NCI-H1092 (cell line): Measurements from ENCODE around the gene VIM.

ENCODE experiments used
- DNase-seq: peaks from one replicate; lab custom pipeline; 2025; lab: John Stamatoyannopoulos, UW

VIM gene

DNA sequence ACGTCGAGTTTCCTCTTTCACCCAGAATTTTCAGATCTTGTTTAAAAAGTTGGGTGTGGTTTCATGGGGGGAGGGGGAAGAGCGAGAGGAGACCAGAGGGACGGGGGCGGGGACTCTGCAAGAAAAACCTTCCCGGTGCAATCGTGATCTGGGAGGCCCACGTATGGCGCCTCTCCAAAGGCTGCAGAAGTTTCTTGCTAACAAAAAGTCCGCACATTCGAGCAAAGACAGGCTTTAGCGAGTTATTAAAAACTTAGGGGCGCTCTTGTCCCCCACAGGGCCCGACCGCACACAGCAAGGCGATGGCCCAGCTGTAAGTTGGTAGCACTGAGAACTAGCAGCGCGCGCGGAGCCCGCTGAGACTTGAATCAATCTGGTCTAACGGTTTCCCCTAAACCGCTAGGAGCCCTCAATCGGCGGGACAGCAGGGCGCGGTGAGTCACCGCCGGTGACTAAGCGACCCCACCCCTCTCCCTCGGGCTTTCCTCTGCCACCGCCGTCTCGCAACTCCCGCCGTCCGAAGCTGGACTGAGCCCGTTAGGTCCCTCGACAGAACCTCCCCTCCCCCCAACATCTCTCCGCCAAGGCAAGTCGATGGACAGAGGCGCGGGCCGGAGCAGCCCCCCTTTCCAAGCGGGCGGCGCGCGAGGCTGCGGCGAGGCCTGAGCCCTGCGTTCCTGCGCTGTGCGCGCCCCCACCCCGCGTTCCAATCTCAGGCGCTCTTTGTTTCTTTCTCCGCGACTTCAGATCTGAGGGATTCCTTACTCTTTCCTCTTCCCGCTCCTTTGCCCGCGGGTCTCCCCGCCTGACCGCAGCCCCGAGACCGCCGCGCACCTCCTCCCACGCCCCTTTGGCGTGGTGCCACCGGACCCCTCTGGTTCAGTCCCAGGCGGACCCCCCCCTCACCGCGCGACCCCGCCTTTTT lies at the start of gene VIM:
TSS of gene VIM (plus strand) at position 151 of the 925 bp plus-strand sequence. CDS start 1,182 bp downstream, outside the sequence.
- no peak for DNase-seq

DNA sequence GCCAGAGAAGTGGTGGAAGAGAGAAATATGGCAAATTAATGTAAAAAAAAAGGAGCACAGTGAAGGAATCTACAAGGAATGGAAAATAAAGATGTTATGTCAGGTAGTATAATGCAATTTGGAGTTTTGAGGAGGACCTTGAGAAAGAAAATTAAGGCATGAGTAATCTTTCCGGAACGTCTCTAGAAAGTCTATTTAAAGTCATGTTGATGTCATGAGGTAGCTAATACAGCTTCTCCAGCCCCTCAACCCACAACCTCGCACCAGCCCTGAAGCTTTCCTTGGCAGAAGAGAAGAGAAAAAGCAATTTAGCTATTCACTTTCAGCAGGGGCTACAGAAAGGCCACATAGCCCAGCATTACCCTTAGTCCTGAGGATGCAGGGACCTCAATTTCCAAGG lies 49.0 kb upstream of the VIM start:
- no peak for DNase-seq

DNA sequence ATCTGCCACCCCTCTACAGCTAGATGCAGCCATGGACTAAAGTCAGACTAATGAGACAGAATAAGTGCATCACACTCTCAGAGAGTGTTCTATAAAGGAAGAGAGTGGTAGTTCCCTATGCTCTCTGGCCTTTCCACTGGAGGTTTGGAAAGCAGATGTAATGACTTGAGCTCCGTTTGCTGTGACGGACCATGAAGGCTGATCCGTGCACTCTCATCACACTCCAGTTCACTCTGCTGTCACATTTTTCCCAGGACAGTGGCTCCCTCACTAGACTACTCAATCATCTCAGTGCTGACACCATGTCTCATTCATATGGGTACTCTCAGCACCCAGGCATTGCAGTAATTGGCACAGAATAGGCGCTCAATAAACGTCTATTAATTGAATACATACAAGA lies 46.9 kb upstream of the VIM start:
- no peak for DNase-seq

DNA sequence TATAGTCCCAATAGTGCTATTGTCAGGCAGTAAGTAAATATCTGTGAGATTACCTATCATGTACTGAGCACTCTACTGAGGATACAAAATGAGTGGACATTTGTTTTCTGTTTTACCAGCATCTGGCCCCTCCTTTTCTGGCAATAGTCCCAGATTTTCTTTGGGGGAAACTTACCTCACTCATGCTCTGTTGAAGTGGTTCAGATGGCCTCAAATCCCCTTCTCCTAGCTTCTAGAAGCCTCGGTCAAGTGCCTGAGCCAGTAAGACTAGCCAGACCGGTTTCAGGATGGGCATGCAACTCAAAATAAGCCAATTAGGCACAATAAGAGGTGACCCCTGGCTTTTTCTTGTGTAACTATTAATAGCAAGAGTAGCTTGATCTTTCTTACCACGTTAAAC lies 46.3 kb upstream of the VIM start:
- DNase-seq = no peak

DNA sequence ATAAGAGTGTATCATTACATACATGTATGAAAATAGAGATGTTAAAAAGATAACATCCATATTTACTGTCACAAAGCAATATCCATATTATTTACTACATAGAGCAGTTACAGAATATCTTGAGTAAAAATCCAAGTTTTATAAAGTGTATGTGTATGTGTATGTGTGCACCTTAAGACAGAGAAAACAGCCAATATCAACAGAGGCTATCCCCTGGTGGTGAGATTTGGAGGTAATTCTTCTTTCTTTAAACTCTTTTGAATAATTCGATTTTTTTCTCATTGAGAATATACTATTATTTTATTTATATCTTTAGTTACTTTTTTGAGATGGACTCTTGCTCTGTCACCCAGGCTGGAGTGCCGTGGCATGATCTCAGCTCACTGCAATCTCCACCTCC lies 44.9 kb upstream of the VIM start:
- no peak for DNase-seq

DNA sequence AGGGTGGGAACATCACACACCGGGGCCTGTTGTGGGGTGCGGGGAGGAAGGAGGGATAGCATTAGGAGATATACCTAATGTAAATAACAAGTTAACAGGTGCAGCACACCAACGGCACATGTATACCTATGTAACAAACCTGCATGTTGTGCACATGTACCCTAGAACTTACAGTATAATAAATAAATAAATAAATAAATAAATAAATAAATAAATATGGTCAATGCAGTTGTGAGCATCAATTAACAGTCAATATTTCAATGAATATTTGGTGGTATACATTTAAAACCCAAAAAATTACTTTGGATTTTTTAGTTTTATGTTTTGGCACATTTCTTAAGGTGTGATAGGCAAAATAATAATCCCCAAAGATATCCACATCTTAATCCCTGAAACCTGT lies 42.2 kb upstream of the VIM start:
- no peak for DNase-seq

DNA sequence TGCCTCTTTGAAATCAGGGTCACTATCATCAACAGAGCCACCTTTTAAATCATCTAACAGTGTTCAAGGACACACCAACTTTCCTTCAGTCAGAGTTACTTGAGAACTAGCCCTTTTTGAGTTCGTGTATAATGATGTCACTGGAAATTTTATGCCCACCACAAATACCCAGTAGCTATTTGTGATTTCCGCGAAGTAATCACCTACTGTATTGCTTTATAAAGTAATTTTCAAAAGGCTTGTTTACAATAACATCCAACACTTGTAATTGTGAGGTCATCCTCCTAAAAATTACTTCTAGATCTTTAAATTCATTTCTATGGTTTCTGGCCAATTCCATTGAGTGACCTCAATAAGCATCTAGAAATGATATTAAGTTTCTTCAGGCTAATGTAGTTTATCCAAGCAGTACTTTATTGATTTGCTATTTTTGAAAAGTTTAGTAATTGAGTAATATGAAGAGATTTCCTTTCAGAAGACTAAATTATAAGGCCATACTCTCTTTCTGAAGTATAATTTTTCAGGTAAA lies 39.3 kb upstream of the VIM start:
- no peak for DNase-seq

DNA sequence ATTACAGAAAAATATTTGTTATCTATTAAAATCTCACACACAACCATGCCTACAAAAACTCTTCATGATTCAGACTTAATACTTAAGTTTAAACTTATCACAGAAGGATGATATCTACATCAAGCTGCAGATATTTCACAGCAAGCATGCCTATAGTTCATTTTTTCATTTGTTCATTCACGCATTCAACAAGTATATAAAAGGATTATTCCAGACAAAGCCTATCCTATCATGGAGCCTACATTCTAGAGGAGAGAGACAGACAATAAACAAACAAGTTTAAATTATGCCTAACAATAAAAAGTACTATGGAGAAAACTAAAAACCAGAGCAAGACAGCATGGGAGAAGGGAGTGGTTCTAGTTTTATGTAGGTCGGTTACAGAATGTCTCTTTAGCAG lies 37.4 kb upstream of the VIM start:
- DNase-seq = no peak

DNA sequence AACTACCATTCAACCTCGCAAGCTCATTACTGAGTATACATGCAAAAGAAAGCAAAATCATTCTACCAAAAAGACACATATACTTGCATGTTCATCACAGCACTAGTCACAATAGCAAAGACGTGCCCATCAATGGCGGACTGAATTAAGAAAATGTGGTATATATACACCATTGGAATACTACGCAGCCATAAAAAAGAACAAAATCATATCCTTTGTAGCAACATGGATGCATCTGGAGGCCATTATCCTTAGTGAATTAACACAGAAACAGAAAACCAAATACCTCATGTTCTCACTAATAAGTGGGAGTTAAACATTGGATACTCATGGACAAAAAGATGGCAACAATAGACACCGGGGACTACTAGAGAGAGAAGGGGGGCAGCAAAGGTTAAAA lies 33.0 kb upstream of the VIM start:
- no peak for DNase-seq

DNA sequence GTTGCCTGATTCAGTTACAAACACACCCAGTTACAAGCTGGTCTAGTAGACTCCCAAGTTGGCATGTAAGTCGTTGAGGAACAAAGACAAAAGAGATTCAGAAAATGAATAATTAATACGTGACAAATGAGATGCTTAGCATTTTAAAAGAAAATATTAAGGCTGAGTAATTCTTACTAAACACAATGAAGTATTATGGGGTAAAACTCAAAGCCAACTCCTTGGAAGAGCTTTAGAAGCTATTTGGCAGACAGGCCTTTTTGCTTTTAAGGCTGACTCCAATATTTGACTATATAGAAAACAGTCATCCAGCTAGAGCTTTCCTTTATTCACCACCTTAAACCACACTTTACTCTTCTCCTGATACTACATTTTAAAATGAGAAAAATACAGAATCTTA lies 32.0 kb upstream of the VIM start:
- DNase-seq = no peak

DNA sequence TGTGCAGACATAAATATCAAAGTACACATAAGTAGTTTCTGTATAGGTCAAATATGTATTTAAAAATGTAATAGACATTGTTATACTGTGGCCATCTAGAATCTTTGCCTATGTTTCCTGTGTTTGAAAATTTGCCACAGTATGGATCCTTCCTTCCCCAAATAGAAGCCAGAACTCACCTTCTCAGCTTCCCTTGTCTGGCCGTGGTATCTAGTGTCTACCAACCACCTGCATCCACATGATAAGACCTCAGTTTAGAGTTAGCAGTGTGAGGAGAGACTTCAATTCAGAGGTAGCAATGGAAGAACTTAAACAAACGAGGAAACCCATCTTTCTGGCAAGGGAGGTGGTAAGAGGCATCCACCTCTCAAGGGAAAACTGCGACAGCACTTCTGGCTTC lies 31.5 kb upstream of the VIM start:
- no peak for DNase-seq

DNA sequence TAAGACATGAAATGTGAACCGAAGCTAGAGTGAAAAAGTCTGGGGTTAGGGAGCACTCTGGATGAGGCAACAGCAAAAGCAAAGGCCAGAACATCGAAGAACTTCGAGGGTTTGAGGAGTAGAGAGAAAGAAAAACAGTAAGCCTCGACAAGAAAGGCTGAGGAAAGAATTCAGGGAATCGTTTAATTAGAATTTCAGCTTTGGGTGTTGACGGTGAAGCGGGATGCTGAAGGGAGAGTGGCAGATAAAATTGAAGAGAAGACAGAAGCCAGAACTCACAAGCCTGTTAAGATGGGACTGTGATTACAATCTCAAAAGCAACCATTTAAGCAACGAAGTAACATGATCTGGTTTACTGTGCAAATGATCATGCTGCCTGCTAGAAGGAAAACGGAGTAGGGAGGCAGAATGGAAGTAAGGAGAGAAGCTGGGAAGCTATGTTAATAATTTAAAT lies 28.7 kb upstream of the VIM start:
- no peak for DNase-seq

DNA sequence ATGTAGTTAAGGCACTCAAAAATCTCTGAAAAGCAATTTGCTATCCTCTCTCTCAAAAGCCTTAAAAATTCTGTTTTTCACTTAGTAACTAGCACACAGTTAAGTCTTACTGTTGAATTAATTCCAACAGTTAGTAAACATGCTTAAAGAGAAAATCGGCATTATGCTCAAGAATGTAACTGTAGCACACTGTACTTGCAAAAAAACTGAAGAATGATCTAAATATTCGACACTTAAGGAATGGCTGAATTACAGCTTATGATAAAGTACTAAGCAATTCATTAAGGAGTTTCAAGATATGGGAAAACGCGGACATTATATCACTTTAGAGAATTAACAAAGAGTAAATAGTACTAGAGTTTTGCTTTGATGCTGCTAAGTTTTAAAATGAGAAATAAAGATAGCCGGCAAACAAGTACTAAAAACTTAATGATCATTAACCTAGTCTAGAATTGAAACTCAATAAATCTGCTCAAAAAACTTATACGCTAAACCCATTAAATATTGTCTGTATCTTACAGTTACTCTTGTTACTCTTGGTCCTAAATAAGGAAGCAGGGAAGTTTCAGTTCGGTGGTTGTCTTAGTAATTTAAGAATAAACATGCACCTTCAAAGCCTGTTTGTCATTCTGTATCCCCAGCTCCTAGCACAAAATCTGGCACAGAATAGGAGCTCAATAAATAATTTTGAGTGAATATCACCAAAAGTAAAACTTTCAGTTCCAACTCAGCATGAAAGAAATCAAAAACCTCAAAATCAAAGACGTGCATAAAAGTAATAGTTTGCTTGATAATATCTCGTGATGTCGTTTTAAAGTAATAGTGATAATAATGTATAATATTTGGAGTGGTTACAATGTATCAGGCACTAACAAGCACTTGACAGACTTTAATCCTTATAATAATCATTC lies 27.8 kb upstream of the VIM start:
- DNase-seq = no peak

DNA sequence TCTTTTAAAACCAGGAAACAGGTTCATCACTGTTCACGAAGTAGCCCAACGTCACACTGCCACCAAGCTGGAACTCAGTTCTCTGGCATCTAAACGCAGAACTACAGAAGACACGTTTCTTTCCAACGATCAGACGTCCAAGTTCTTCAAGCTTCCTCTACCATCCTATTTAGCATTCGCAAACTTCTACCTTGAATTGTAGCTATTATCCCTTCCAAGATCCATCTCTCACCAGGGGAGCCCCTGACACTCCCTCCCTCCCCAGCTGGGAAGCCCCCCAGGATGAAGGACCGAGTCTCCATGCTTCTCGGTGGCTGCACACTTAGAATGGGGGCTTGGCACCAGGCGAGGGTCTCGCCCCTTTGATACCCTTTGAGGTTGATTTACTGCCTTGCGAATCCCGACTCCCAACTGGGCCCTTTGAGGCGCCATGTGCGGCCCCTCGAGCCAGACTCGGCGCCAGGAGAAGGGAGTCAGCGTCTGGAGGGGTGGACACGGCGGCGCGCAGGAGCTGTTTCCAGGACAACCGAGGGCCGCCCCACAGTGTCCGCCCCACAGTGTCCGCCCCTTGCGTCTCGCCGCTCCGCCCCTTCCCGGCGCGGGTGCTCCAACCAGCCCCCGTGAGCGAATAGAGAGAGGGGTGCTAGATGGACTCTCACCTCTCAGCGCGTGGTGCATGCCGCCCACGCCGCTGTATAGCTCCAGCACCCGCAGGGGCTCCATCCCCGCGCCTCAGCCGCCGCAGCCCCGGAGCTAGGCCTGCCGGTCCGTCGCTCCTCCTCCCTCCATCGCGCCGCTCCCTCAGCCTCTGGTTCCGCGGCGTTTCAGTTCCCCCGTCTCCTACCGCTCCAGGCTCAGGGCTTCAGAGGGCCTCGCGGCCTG lies 26.9 kb upstream of the VIM start, which contains the start of gene TRDMT1:
TSS of gene TRDMT1 (minus strand) at position 761 of the 882 bp plus-strand sequence. CDS start at position 723, 38 bp downstream.
- peak; percentile 78 for DNase-seq

DNA sequence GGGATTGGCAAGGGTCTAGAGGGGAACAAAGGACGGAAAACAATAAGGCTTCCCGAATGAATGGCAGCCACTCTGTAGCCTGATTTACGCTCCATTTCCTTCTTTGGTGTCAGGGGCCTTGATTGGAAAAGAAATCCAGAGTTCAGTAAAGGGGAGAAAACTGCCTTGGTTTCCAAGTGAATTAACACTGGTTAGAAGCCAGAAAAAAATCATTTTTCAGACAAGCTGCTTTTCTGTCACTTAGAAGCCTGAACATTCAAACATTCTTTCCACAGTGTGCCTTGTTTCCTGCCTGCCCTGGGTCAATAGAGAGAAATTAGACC lies 26.3 kb upstream of the VIM start:
- no peak for DNase-seq

DNA sequence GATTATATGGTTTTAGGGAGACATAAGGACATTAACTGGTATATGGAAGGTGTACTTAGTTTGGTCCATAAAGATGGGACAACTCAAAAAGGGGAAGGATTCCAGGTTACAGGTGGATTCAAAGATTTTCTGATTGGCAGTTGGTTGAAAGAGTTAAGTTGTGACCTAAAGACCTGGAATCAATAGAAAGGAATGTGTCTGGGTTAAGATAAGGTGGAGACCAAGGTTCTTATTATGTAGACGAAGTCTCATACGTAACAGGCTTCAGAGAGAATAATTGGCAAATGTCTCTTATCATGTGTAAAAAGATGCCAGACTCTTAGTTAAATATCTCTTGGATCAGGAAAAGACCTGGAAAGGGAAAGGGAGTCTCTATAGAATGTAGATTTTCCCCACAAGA lies 25.5 kb upstream of the VIM start:
- DNase-seq = no peak

DNA sequence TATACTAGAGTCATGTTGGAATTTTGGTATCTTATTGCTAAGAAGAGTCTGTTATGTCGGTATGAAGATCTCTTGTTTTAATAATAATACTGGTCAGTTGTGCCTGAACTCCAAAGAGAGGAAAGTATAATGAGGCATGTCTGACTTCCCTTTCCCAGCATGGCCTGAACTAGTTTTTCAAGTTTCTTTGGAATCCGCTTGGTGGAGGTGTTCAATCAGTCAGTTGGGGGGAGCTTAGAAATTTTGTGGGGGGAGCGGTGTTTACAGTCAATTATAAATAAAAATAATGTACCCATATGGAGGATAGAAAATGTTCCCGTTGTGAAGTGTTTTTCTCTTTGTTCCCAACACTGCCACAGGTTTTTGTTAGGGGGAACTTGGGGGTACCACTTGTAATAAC lies 25.0 kb upstream of the VIM start:
- no peak for DNase-seq

DNA sequence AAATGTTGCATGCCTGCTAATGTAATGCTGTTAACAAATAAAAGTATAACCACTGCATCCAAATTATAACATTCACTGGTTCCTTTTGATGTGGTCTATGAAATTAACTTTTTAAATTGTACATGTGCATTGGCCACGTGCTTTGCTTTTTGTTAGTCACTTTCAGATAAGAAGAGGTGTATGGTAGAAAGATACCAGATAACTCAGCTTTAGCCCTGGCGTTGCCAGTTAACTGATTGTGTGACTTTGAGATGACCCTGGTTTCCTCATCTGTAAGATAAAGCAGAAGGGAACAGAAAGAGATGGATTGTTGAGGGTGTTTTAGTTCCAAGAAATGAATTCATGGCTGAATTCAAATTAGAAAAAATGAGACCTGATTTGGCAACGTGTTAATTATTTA lies 24.6 kb upstream of the VIM start:
- DNase-seq = no peak

DNA sequence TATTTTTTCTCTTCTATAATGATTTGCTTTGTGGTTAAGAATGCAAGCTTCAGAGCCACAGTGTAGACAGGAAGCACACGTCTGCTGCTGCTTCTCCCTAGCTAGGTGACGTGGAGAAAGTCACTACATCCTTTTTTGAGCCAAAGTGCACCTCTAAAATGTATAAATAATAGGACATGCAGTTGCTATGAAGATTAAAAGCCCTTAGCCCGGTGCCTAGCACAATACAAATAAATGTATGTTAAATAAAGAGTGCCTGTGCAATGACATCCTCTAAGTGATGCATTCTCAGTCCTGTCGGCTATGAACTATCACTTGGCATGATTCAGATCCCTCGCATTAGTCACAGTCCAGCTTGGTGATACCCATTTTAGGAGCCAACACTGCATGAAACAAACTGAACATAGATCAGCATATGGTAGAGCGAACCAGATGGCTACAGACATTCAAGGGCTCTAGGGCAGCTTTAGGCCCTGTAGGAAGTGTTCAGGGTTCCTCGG lies 21.8 kb upstream of the VIM start:
- DNase-seq = no peak

DNA sequence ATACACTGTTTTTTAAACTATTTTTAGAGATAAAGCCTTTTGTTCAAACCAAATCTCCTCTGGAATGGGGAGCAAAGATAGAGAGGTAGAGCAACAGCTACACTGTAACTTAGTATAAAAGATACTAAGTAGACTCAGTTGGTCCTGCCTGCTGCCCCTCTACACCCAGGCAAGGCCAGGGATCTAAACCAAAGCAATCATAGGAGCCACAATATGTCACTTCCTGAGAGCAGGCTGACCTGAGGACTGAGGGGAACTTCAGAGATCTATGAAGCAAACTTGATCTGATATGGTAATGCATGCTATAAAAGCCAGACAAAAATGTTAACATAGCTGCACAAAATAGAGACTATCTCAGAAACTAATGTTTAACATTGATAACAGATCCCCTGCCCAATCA lies 19.6 kb upstream of the VIM start:
- no peak for DNase-seq

DNA sequence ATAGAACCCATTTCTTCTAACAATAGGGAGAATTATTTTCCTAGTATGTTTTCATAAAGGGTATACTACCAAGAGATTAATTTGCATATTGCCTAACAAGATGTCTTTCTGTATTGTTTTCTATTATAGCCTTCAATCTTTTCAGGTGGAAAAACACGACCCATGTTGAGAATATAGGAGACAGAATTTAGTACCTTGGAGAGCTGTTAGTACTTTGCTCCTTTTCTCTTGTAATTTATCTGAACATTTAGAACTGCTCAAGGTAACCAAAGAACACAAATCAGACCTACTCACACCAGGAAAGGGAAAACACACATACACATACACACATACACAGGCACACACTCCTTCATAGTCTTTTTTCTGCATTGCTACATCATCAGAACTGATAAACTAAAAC lies 18.7 kb upstream of the VIM start:
- DNase-seq = no peak

DNA sequence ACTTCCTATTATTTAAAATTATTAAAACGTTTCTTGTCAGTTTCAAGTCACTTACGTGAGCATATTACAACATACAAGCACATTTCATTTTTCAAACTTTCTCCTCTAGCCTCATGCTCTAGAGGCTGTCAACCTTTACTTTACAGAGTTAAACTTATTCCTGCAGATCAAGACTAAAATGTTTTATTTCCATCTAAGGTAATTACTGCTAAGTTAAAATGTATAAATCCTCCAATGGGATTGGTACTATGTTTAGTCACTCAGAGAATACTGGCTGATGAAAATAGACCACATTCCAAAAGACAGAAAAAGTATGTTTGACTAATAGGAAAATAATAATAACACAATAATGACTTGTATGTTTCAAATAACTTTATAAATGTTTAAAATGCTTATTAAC lies 18.2 kb upstream of the VIM start:
- DNase-seq = no peak
